Stimulated activated CD4-positive, alpha-beta T cell treated with anti-CD3 and anti-CD28 coated beads, Interleukin-15, amount 100 ng/mL, for 48 hours (primary cell): ENCODE measurements around the gene UMPS.

Experiments used
- DNase-seq, 2 donors: peaks; one replicate each; pipeline ENCODE4 v3.0.0-alpha.2; 2020; ENCODE audit warnings: low read depth in 2 of 2

Gene UMPS

DNA sequence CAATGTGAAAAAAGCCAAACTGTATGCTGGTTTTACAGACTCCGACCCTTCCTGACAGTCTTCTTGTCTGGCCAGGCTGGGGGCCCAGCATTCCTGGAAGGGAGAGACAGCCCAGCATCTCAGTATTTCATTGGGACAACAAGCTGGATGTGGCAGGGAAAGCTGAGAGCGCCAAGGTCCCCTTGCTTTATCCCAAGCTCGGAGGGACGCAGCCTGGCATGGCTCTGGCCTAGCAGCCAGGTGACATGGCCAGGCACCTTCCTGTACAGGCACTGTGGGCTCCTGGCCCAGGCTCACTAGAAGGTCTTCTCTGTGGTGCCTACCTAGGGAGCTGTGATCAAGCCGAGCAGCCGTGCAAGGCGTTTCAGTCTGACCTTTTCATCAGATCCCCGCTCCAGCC is 33.0 kb downstream of the UMPS start:
- DNase-seq, result no peak

DNA sequence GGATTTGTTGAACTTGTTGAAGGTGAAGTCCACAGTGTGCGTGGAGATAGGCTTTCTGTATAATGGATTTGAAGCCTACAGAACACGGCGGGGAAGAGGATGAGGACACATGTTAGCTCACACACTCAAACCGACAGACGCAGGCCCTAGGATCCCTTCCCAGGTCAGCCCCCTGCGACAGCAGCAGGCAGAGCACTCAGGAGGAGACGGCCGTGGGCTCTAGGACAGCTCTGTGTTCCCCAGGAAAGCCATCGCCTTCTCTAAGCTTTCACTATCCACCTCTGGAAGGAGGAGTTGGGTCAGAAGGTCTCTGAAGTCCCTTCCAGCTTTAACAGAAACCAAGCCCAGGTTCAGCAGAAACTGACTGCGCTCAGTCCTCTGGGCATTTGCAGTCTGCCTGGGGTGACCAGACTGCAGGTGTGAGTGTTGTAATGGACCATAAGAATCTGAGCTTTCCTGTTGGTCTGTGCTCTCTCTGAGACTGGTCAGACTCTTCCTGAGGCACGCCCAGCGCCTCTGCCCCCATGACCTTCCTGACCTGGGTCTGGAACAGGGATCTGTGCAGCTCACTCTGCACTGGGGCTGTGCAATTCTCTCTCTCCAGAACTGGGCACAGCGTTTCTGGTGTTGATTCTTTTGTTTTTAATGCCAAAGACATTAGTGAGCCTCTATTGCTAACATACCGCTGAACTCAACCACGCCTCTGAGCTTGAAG is 33.5 kb downstream of the UMPS start:
- no peak for DNase-seq

GRCh38 chr3:124764746-124765145 is 34.5 kb downstream of the UMPS start:
- DNase-seq, result no peak

DNA sequence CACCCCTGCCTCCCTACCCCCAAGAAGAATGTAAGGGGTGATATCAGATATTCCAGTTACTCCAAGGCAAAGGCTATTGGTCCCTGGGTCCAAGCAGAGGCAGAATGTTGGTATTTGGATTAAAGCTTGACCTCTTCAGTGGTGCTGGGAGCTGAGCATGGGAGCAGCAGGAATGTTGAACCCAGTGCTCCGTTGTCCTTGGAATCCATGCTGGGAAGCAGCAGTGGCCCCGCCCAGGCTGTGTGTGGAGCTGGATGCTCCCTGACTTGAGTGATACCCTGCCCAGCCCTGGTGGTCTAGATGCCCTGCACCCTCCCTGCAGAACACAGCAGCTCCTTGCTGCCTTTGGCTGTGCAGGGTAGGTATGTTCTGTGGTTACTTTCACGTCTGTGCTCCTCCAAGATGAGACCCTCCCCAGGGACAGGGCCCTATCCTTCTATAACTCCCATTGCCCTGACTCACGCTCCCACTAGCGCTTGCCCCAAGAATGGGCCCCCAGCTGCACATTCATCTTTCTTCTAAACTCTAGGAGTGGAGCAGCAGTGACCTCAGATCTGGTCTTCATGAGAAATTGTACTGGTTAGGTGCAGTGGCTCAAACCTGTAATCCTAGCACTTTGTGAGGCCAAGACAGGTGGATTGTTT is 35.1 kb downstream of the UMPS start:
- DNase-seq, result no peak

DNA sequence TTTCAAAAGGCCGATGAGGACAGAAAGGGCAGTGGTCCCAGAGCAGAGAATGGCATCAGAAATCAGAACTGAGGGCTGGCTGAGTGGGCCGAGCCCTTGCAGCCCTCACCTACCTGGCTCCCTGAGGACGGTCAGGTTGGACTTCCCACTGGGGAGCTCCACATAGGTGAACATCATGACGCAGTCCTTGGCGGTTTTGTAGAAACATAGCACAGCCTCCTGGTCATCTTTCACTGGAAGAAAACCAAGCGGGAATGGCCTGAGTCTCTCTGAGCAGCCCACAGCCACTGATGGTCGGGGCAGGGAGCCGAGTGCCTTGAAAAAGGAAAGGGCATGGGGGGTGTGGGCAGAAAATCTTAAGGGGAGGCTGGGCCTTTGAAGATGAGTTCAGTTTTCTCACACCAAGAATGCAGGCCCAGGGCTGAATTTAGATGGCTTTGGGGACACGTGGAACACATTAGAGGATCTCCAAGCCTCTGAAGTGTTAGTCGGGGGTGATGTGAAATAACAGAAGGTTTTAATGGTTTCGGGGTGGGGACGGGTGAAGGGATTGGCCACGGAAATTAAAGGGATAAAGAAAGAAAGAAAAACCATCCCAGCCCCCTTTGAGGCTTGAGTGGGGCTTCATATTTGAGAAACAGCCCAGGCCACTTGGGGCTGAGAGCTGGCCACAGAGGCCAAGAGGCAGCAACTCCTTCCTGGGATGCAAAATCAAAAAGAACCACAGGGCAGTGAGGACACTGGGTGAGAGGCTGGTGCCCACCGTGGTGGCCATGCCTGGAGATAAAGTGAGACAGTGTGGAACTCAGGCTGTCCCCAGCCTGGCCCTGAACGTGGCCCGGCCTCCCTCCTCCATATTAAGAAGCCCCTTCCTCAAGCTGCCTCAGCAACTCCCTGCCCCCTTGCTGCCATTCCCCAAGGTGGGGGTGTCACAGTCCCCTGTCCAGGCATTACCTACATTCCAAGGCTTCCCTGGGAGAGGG is 36.2 kb downstream of the UMPS start:
- DNase-seq, result no peak

GRCh38 chr3:124767264-124767663 is 37.0 kb downstream of the UMPS start:
- no peak for DNase-seq

DNA sequence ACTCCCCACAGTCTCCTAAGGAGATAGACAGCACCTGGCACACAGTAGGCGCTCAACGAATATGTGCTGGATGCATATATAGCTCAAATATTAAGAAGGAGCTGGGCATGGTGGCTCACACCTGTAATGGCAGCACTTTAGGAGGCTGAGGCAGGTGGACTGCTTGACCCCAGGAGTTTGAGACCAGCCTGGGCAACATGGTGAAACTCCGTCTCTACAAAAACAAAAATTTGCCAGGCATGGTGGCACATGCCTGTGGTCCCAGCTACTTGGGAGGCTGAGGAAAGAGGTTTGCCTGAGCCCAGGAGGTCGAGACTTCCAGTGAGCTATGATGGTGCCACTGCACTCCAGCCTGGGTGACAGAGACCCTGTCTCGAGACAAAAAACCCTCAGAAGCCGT is 37.4 kb downstream of the UMPS start:
- DNase-seq, result no peak

DNA sequence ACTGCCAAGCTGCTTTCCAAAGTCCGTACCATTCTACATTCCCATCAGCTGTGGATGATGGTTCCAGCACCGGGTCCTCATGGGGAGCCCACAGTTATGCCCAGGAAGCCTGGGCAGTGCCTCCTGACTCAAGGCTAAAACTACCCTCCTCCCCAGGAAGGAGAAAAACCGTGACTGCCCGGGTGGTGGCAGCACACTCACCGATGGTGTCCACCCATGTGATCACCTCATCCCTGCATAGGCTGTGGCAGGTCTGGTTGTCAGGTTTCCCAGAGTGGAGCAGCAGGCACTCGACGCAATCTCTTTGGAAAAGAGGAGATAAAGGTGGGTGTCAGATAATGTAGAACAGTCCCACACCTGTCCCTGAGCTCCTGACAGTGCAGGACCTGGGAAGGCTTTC is 38.6 kb downstream of the UMPS start:
- DNase-seq, result peak in 1 of 2 donors; percentile 21

DNA sequence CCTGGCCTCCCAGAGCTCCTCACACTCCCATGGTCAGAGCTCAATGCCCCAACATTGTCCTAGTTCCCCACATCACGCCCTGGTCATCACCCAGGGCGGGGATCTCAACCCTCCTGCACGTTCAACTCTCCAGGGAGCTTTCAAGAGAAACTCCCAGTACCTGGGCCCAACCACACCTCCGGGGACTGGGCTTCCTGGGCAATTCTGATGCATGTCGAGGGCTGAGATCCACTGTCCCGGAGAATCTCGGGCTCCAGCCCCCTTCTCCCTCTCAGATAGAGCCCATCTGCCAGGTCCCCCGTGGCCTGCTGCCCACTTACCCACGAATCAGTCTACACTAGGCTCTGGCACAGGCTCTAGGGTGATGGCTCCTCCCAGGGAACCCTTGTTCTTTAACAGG is 39.2 kb downstream of the UMPS start:
- DNase-seq, result no peak

- DNase-seq, result no peak
Observed at GRCh38 chr3:124770336-124771082, 40.3 kb downstream of the UMPS start.

GRCh38 chr3:124771083-124771445 is 40.8 kb downstream of the UMPS start:
- DNase-seq, result no peak

DNA sequence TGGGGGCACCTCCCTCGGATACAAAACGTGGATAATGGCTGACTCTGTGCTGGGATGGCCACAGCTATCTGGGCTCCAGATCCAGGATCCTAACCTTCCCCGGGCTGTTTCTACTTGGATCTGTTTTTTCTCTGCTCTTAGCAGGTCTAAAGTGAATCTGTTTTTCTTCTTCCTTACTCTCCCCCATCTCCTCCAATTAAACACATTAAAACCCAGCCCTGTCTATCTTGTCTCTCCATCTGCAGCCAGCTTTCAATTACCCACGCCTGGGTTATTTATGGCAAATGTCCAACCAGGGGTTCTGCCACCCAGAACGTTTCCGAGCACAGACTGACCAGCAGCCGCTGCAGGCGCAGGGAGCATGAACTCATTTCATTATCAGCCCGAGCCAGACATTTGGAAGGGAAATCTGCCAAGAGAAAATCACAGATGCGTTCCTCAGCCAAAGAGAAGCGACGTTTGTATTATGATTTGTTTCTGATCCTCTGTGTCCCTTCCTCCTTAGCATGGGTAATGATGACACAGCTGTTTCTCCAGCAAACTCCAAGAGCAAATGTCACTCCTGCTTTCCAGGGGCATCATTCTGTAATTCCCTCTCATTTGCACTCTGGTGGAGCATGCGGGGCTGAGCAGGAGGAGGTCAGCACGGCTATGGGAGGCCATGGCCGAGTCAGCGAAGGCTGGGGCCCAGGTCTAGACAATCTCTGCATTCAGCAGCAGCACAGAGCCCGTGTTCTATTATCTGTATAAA is 42.0 kb downstream of the UMPS start:
- DNase-seq, result no peak

DNA sequence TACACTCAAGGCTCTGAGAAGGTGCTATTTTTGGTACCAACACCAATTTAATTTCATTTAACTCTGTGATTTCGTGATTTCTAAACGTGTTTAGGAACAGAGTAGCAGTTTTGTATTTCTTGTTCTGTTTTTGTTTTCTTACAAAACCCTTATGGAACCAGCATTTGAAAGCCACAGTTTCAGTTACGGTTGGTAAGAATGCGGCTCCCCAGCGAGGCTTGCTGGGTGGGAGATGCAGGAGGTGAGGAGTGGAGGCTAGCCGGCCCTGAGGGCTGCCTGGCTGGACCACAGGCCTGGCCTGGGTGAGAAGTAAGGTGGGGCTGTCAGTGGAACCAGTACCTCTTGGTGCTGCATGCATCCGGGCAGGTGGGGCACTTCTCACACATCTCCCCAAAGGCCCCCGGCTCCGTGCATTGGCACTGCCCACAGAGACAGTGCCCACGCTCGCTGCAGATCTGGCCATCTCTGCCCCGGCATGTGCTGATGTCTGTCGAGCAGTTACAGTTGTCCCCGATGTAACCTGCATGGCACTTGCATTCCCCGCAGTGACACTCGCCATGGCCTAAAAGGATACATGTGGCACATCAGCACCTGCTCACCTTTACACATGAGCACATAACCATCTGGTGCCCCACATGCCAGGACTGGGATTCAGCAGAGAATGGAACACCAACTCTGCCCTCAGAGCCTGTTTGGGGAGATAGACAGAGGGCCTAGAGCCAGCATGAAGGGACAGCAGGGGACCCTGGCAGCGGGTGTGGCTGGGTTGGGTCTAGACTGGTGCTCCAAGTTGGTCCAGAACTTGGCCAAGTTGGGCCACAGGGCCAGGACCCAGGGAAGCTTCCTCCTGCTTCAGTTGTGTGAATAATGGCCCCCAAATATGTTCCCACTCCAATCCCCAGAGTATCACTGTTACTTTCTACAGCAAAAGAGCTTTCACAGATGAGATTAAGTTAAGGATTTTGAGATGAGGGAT is 43.4 kb downstream of the UMPS start:
- no peak for DNase-seq

GRCh38 chr3:124774327-124774718 is 44.1 kb downstream of the UMPS start:
- no peak for DNase-seq

DNA sequence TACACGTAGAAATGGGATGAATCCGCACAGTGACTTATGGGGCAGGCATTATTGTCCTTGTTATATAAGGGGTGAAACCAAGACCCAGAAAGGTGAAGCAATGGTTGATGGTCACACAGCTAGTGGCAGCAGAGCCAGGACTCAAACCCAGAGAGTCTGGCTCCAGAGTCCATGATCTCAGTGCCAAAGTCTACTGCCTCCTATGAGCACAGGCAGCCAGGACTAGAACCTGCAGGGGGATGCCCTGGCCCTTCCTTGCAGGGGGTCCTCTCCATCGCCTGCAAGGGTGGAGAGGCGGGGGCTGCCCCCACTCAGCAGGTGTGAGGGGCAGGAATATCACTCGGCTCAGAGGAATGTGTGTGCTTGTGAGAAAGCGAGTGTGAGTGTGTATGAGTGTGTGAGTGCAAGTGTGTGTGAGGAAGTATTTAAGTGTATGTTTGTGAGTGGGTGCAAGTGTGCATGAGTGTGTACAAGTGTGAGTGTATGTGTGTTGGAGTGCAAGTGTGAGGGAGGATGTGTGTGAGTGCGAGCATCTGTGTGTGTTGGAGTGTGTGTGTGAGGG is 44.7 kb downstream of the UMPS start:
- no peak for DNase-seq

DNA sequence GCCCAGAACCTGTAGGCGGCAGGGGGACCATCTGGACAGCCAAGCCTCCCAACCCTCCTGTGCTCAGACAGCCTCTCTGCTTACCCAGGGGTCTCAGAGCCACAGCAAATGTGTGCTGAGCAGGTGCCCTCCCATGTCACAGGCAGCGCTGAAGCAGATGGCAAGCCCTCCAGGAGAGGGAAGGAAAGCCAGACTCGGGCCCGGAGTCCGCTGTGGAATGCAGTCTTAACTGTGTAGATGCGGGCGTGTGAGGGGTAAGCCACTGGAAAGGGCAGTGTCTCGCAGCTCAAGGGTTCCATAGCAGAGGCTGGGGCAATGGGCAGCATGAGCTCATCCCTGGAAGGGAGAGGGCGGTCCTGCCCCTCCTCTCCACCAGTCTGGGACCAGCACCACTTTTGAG is 45.6 kb downstream of the UMPS start:
- no peak for DNase-seq

DNA sequence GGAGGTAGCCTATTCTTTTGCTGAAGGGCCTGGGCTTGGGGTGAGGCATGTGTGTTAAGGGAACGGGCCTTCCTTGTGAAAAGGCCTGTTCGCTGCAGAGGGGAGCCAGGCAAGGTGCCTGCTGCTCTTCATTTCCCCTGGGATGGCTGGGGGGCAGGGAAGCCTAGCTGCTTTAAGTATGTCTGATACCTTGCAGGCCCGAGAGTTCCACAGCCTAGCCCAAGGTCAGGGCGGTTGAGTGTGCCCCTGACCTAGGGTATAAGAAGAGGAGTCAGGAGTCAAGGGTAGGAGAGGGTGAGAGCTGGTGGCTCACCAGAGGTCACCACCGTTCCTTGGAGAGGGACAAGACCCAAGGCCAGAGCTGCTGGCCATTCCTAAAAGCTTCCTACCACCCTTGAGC is 46.6 kb downstream of the UMPS start:
- no peak for DNase-seq

DNA sequence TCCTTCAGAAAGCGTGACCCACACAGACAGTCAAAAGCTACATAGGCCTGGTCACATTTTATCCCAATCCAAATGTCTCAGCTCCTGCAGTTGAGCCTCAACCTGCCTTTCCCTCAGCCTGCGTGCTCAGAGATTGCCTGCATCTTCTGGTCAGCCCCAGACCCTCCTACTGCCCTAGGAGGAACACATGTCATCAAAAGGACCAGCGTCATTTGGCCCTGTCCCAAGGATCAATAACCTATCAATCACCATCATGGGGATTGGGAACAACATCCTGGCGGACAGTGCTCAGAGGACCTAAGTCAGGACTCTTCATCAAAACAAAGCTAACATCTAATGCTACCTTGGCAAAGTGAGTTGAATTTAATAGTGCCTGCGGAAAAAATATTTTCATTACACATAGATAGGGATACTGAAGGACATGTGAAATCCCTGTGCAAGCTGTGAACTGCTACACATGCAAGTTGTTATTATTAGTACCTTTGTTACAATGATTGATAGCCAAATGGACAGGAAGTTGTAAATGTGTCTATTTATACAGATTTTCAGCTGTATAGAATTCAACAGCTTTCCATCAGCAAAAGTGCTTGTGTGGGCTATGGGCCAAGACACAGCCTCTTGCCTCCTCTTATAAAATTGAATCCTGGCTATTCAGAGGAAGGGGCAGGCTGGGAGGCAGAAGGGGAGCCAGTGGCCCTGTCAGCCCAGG is 47.7 kb downstream of the UMPS start:
- no peak for DNase-seq

GRCh38 chr3:124779116-124779515 is 48.9 kb downstream of the UMPS start:
- no peak for DNase-seq
